ENCODE measurements around the gene NTF3.

The NTF3 gene

DNA sequence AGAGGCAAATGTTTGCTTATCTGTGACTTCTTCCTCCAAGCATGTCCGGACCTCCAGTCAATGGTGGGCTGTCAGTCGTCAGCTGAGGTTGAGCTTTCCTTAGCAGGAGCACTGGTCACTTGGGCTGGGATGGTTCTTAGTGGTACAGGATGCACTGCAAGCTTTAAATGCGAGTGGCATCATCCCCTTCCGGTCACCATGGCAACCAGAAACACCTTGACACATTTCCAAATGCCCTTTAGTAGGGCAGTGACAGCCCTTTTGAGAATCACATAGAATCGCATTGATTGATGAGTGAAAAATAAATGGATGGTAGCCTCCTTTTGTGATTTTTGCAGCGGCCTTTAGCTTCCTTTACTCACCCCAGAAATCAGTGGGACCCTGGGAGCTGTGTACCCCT, 24.1 kb downstream of the NTF3 start:
- DNase-seq: no peak

DNA sequence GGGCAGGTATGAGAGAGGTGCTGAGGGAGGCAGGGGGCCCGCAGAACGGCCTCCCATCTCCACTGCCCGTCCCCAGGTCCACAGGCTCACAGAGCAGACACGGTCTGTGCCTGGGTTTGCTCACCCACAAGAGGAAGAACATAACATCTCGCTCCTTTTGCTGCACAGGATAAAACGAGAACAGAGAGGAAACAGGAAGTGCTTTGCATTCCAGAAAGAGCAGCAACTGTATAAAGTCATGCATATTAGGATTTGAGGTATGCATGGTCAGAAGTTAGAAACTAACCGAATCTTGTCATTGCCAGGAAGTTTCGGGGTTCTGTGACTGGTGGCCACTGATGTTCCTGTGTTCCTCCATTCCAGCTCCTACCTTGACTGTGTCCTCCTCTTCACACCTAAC, 25.0 kb downstream of the NTF3 start:
- DNase-seq: no peak

DNA sequence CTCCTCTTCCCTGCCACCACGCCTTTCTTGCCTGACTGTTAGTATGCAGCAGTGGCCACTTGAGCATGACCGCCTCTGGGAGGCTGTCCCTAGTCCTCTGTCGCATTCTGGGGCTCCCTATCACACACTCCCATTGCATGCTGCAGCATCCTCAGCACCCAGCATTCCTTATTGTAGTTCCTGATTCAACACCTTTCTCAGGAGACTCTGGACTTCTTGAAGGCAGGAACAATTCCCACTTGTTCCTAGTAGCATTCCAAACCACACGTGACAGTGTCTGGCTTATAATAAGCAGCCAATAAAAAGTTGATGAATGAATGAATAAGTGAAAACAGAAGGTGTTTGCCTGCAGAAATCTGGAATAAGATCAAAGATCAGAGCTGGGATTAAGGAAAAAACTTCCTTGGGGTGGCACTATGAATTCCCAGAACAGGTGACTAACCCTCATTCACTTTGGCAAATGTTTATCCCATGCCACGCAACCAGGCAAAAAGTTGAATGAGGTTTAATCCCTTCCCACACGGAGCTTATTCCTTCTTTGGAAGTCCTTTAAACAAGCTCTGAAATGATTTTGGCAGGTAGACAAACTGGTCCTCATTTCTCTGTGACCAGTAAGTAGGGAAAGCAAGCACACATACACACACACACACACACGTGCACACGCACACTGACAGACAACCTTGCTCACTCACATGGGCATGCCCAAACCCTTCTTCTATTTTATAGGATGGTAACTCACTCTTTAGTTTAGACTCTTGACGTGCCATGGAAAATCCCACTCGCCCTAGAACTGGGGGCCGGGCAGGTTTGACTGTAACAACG, 26.5 kb downstream of the NTF3 start:
- DNase-seq: no peak

DNA sequence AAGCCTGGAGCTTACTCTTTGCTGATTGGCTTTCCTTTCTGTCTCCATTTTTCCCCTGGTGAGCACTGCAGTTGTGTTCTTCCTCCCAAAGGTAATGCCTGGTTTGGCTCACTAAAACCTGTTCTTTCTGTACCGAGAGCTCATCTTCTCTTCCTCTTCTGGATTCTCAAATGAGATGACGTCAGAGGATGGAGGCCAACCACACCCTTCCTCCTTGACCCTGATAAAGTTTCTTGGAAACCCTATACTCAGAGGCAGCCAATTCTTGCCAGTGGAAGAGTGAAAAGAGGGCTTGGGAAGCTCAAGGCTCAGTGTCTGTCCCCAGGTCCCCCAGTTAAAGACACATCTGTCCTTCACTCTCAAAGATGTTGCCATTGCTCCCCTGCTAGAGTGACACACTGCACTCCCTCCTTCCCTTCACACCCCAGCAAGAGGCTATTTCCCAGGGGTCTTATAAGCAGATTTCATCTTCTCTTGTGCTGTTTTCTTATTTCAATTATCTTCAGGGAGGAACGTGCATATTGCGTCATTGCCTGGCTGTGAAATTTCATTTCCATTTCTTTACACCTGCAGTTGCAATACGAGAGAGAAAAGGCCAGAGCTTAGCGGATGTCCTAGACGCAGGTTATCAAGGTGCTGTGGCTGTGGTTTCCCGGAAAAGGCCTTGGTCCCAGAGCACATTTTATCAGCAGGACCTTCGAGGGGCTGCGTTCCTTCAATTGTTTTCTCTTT, 27.3 kb downstream of the NTF3 start:
- no peak for DNase-seq

- no peak for DNase-seq
These were observed 28.9 kb downstream of the NTF3 start for GRCh38 chr12:5460817-5461216.

GRCh38 chr12:5461966-5462365, 30.1 kb downstream of the NTF3 start:
- no peak for DNase-seq

GRCh38 chr12:5464096-5464495, 32.2 kb downstream of the NTF3 start:
- no peak for DNase-seq

GRCh38 chr12:5465384-5465783, 33.5 kb downstream of the NTF3 start:
- no peak for DNase-seq

- no peak for DNase-seq
These were observed 34.6 kb downstream of the NTF3 start for GRCh38 chr12:5466521-5466960.

DNA sequence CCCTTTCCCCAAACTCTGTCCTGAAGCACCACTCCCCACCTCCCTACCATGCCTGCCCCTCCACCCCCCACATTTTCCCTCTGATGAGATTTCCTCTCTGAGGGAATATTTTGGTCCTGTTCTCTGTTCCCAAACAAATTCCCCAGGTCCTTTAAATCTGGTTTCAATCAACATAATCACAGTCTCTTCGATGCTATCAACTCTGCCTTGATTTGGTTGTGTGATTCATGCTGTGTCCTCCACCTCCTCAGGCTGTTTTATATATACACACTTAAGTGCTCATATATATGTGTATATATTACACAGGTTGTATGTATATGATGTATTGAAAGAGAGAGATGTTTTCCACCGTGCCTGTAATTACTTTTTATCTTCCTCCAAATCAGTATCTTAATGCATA, 36.0 kb downstream of the NTF3 start:
- no peak for DNase-seq

- DNase-seq: no peak
These were observed 38.3 kb downstream of the NTF3 start for GRCh38 chr12:5470221-5470620.

DNA sequence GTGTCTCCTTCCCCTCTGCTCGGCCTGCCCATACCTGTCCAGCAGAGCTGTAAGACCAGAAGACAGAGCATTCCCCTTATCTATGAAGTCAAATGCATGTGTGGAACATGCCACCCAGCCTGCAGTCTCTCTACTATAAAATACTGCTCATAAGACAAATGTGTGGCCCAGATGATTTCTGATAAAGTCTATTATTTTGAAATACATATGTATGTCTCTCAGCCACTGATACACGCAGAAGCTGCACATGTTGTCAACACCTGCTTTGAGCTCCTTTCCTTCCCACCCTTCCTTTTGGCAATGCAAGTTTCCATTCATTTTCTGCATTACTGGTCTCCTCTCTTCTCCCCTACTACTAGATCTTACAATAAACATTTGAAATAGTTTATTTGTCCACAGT, 38.8 kb downstream of the NTF3 start:
- no peak for DNase-seq

- DNase-seq: no peak
These were observed 41.3 kb downstream of the NTF3 start for GRCh38 chr12:5473076-5473782.

- no peak for DNase-seq
These were observed 41.8 kb downstream of the NTF3 start for GRCh38 chr12:5473783-5474116.

GRCh38 chr12:5476356-5476755, 44.4 kb downstream of the NTF3 start:
- no peak for DNase-seq

- DNase-seq: no peak
These were observed 46.3 kb downstream of the NTF3 start for GRCh38 chr12:5478081-5478706.

DNA sequence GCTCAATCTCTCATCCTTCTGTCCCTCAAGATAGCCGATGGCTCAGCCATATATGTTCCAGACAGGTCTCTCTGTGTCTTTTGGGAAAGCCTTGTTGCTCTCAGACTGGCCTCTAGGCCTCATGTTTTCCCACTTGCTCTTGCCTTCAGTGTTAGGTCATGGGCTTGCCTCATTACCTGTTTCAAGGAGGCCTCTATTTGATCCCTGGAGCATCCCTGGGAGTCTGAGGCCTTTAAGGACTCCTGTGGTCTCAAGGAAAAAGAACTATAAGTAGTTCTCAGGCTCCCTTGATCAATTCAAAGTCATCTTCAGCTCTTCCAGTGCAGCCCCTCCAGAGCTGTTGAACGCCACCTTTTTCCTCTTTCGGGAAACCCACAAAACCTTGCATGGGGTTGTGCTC, 47.9 kb downstream of the NTF3 start:
- no peak for DNase-seq

- no peak for DNase-seq
These were observed 48.5 kb downstream of the NTF3 start for GRCh38 chr12:5480218-5480937.

GRCh38 chr12:5480938-5481303, 49.0 kb downstream of the NTF3 start:
- DNase-seq: no peak

- DNase-seq: no peak
These were observed 49.7 kb downstream of the NTF3 start for GRCh38 chr12:5481645-5482044.

- DNase-seq: no peak
These were observed 52.5 kb downstream of the NTF3 start for GRCh38 chr12:5484426-5484825.

Data from amygdala (tissue), 56 donors.